NCI-H226 (cell line): ENCODE results near the gene NTRK2.

Source experiments
- DNase-seq: peaks from one replicate; pipeline ENCODE4 v3.0.0-alpha.2; 2015

NTRK2 gene

GRCh38 chr9:84993105-84993504, 323.6 kb downstream of the NTRK2 start:
- no peak for DNase-seq

- DNase-seq: no peak
Observed at GRCh38 chr9:84996029-84996428, 326.5 kb downstream of the NTRK2 start.

GRCh38 chr9:84996716-84997115, 327.2 kb downstream of the NTRK2 start:
- DNase-seq: no peak

GRCh38 chr9:84997472-84997871, 327.9 kb downstream of the NTRK2 start:
- DNase-seq: no peak

GRCh38 chr9:84998639-84999038, 329.1 kb downstream of the NTRK2 start:
- DNase-seq: no peak

- DNase-seq: no peak
Observed at GRCh38 chr9:84999788-85000187, 330.3 kb downstream of the NTRK2 start.

- no peak for DNase-seq
Observed at GRCh38 chr9:85001925-85002324, 332.4 kb downstream of the NTRK2 start.

- no peak for DNase-seq
Observed at GRCh38 chr9:85004818-85005413, 335.4 kb downstream of the NTRK2 start.

- no peak for DNase-seq
Observed at GRCh38 chr9:85007748-85008147, 338.2 kb downstream of the NTRK2 start.

- DNase-seq: no peak
Observed at GRCh38 chr9:85008215-85008614, 338.7 kb downstream of the NTRK2 start.

- DNase-seq: no peak
Observed at GRCh38 chr9:85009251-85009650, 339.7 kb downstream of the NTRK2 start.

- no peak for DNase-seq
Observed at GRCh38 chr9:85013703-85014102, 344.2 kb downstream of the NTRK2 start.

- no peak for DNase-seq
Observed at GRCh38 chr9:85014292-85014691, 344.8 kb downstream of the NTRK2 start.

- no peak for DNase-seq
Observed at GRCh38 chr9:85016384-85017006, 347.0 kb downstream of the NTRK2 start.

- DNase-seq: no peak
Observed at GRCh38 chr9:85020791-85021190, 351.3 kb downstream of the NTRK2 start.

- DNase-seq: no peak
Observed at GRCh38 chr9:85021686-85022085, 352.2 kb downstream of the NTRK2 start.

GRCh38 chr9:85024374-85024773, 354.8 kb downstream of the NTRK2 start:
- DNase-seq: no peak

- no peak for DNase-seq
Observed at GRCh38 chr9:85025638-85026037, 356.1 kb downstream of the NTRK2 start.

- DNase-seq: no peak
Observed at GRCh38 chr9:85027870-85028269, 358.3 kb downstream of the NTRK2 start.

GRCh38 chr9:85030316-85030715, 360.8 kb downstream of the NTRK2 start:
- no peak for DNase-seq

- no peak for DNase-seq
Observed at GRCh38 chr9:85036496-85036895, 367.0 kb downstream of the NTRK2 start.

GRCh38 chr9:85038061-85038460, 368.5 kb downstream of the NTRK2 start:
- no peak for DNase-seq

GRCh38 chr9:85038824-85039608, 369.5 kb downstream of the NTRK2 start:
- DNase-seq: no peak

GRCh38 chr9:85040146-85040545, 370.6 kb downstream of the NTRK2 start:
- no peak for DNase-seq
